K562 (cell line): ENCODE measurements around the gene GLTP. TPM values are rescaled to one million over a fixed set of nuclear protein-coding genes. Genes with fewer than 3 reads are reported as not detected.

ENCODE experiments used
- BCLAF1 ChIP-seq, 2 experiments: fragments of 450-650 bp in 1 of 2; IDR thresholded peaks; 2 replicates each; pipeline ENCODE4 v1.6.1; 2011 to 2017; ENCODE audit warnings: low read depth in 2 of 2, antibody characterized with exemption in 1 of 2, borderline replicate concordance in 1 of 2, low read length in 1 of 2, mild to moderate bottlenecking in 1 of 2, mixed read lengths in 1 of 2; ENCODE audit not compliant: control insufficient read depth in 1 of 2
- CBFA2T2 ChIP-seq: fragments of 450-650 bp; conservative IDR thresholded peaks from 2 replicates; pipeline ENCODE4 v1.6.1; 2017; ENCODE audit warnings: mild to moderate bottlenecking
- ZNF318 ChIP-seq, 2 experiments: fragments of 450-650 bp; IDR thresholded peaks; 2 replicates each; pipeline ENCODE4 v1.6.1; 2016; ENCODE audit warnings: mild to moderate bottlenecking in 2 of 2, borderline replicate concordance in 1 of 2, low read depth in 1 of 2, moderate library complexity in 1 of 2
- ZNF57 ChIP-seq: fragments of 450-650 bp; formaldehyde crosslinking; IDR thresholded peaks from 2 replicates; pipeline ENCODE4 v1.4.0; 2020; ENCODE audit warnings: mild to moderate bottlenecking, moderate library complexity
- polyA plus RNA-seq, 8 experiments: library from polyadenylated mRNA; depleted of rRNA in 4 of 8; stranded (reverse) in 5 of 8; unstranded in 3 of 8; fragments of >200 nt; fragmentation: Nextera tagmentation in 2 of 8; fragmentation: Illumina TruSeq in 1 of 8; extraction: Ambion mirVana in 2 of 8; extraction: Trizol in 1 of 8; gene quantifications; 2 replicates each; pipeline versions ENCODE4 v1.2.1 to v1.2.3, GENCODE V29; 2011 to 2014; ENCODE audit warnings: inconsistent platforms in 1 of 8, missing spikeins in 1 of 8
- total RNA-seq, 7 experiments: library from RNA; depleted of rRNA in 6 of 7; stranded (reverse); fragments of >200 nt in 6 of 7; fragmentation: Illumina TruSeq in 2 of 7; extraction: Trizol in 2 of 7; gene quantifications; 2 replicates each; pipeline versions ENCODE4 v1.2.1 to v1.2.3, GENCODE V29; 2011 to 2021; ENCODE audit warnings: low replicate concordance in 1 of 7

Gene GLTP
- total and polyA plus RNA-seq, 9 of the 15 experiments (the other 6 are each of a cell fraction or from before 2014, with no cell fraction given): 4.4 to 8.3 (median 6.1) TPM

- TF ChIP-seq ZNF318 (IDR thresholded peaks at IDR 0.05; ENCODE audit: borderline replicate concordance in 1 of 2, low read depth in 1 of 2) (no peak), BCLAF1 (IDR thresholded peaks at IDR 0.05; ENCODE audit: borderline replicate concordance in 1 of 2, control insufficient read depth in 1 of 2, low read depth in 2 of 2, low read length in 1 of 2) (no peak), ZNF57 (CRISPR knock-in tag) (no peak), CBFA2T2 (no peak)
These were observed 19.7 kb upstream of the GLTP start, which contains the start of gene TCHP (continued) for GRCh38 chr12:109899783-109900751.
